GM23248 (cell line): ENCODE results near the gene PSMG3.

Source experiments
- EZH2 ChIP-seq: fragments of 200-600 bp; sonication (generic); IDR thresholded peaks from 2 replicates; pipeline ENCODE4 v1.6.1; 2018; ENCODE audit warnings: antibody characterized with exemption, mild to moderate bottlenecking; ENCODE audit not compliant: insufficient read depth, poor library complexity, severe bottlenecking
- EZH2phosphoT487 ChIP-seq: fragments of 200-600 bp; sonication (generic); IDR thresholded peaks from 2 replicates; pipeline ENCODE4 v1.6.1; 2018; ENCODE audit warnings: antibody characterized with exemption, moderate library complexity, mild to moderate bottlenecking, low read depth; ENCODE audit not compliant: insufficient read depth

DNA sequence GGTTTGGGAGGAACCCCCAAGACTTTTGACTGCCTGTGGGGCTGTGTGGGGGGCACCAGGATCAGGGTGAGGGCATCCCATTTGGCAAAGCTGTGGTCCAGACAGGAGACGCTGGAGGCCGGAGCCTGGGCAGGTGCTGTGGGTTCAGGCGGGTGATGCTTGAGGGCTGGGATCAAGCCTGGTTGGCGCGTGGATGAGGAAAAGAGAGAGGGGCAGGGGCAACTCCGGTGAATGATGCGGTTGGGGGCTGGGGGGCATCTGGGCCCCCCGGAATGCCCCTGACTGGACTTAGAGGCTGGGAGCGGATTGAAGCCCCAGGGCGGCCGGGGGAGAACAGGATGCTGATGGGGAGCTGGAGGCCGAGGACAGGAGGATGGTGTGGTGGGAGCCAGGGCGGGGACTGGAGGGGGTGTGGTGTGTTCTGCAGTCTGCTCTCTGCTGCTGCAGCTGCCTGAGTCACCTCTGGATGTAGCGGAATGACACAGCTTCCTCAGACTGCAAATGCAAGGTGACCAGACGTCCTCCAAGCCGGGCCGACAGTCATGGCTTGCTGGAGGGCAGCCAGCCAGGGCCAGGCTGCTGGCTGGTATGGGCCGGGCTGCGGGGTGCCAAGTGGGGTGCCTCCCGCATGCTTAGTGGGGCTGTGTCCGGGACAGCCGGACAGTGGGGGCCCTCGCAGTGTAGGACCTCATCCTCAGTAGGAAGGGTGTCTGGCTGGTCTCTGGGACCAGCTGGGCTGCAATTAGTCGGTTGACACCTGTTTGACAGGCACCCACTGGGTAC lies 36.1 kb downstream of the PSMG3 start:
- TF ChIP-seq EZH2: no peak
- TF ChIP-seq EZH2phosphoT487: no peak
